GM19043 (cell line): ENCODE results near the gene KCNK5.
A peak's percentile ranks its signal among the peaks of the same experiment; 100 is the strongest.

Experiments used
- ATAC-seq: cut with Tn5 transposase; IDR thresholded peaks from one replicate; pipeline ENCODE4 v1.9.1; 2021; ENCODE audit warnings: low read depth; ENCODE audit not compliant: unreplicated experiment

KCNK5 gene

GRCh38 chr6:39228992-39229767, at the start of gene KCNK5:
Gene KCNK5, minus strand, starts transcription at chr6:39229475. Its CDS starts 364 bp downstream, at chr6:39229111.
- peak; percentile 65 for ATAC-seq

- ATAC-seq = no peak
Observed at GRCh38 chr6:39276379-39276995, 47.2 kb upstream of the KCNK5 start.

GRCh38 chr6:39274903-39275302, 45.6 kb upstream of the KCNK5 start:
- no peak for ATAC-seq

GRCh38 chr6:39274471-39274870, 45.2 kb upstream of the KCNK5 start:
- ATAC-seq = no peak

GRCh38 chr6:39273406-39273821, 44.1 kb upstream of the KCNK5 start:
- ATAC-seq = no peak

- no peak for ATAC-seq
Observed at GRCh38 chr6:39269961-39270360, 40.7 kb upstream of the KCNK5 start.

- ATAC-seq = no peak
Observed at GRCh38 chr6:39268721-39269120, 39.4 kb upstream of the KCNK5 start.

GRCh38 chr6:39268171-39268570, 38.9 kb upstream of the KCNK5 start:
- no peak for ATAC-seq

- ATAC-seq = no peak
Observed at GRCh38 chr6:39266782-39267355, 37.6 kb upstream of the KCNK5 start.

- ATAC-seq = no peak
Observed at GRCh38 chr6:39266375-39266774, 37.1 kb upstream of the KCNK5 start.

- no peak for ATAC-seq
Observed at GRCh38 chr6:39263303-39264037, 34.2 kb upstream of the KCNK5 start.

- no peak for ATAC-seq
Observed at GRCh38 chr6:39261751-39262150, 32.5 kb upstream of the KCNK5 start.

GRCh38 chr6:39260953-39261352, 31.7 kb upstream of the KCNK5 start:
- ATAC-seq = no peak

GRCh38 chr6:39260456-39260855, 31.2 kb upstream of the KCNK5 start:
- no peak for ATAC-seq

GRCh38 chr6:39256294-39256940, 27.1 kb upstream of the KCNK5 start:
- ATAC-seq = no peak

GRCh38 chr6:39254999-39255535, 25.8 kb upstream of the KCNK5 start:
- no peak for ATAC-seq

- ATAC-seq = no peak
Observed at GRCh38 chr6:39251406-39251805, 22.1 kb upstream of the KCNK5 start.

- ATAC-seq = no peak
Observed at GRCh38 chr6:39250507-39250906, 21.2 kb upstream of the KCNK5 start.

- ATAC-seq = no peak
Observed at GRCh38 chr6:39249278-39249677, 20.0 kb upstream of the KCNK5 start.

GRCh38 chr6:39247667-39248194, 18.5 kb upstream of the KCNK5 start:
- ATAC-seq = no peak
